GM08714 (cell line): ENCODE measurements around the gene LTBP1.

Experiments used
- H3K4me3 ChIP-seq: fragments of 200-500 bp; sonication (Bioruptor generic); 2 replicates; pipeline ENCODE4 v1.5.1; 2014; ENCODE audit warnings: mild to moderate bottlenecking, low read length, inconsistent platforms
- ZNF274 ChIP-seq: IDR thresholded peaks from 2 replicates; pipeline ENCODE4 v1.6.1; 2012; ENCODE audit warnings: mild to moderate bottlenecking, low read depth, low read length

The LTBP1 gene

GRCh38 chr2:33002863-33003262 lies 56.1 kb downstream of the LTBP1 start:
- no peak for TF ChIP-seq ZNF274
- no peak overlapping the region for H3K4me3 ChIP-seq

- no peak overlapping the region for H3K4me3 ChIP-seq
- TF ChIP-seq ZNF274 = no peak
These were observed 58.3 kb downstream of the LTBP1 start for GRCh38 chr2:33005057-33005456.

GRCh38 chr2:33008716-33009115 lies 62.0 kb downstream of the LTBP1 start:
- no peak for TF ChIP-seq ZNF274
- H3K4me3 ChIP-seq = no peak overlapping the region

- no peak for TF ChIP-seq ZNF274
- no peak overlapping the region for H3K4me3 ChIP-seq
These were observed 62.5 kb downstream of the LTBP1 start for GRCh38 chr2:33009249-33009648.

GRCh38 chr2:33011373-33011772 lies 64.6 kb downstream of the LTBP1 start:
- no peak for TF ChIP-seq ZNF274
- no peak overlapping the region for H3K4me3 ChIP-seq

GRCh38 chr2:33011941-33012340 lies 65.2 kb downstream of the LTBP1 start:
- no peak overlapping the region for H3K4me3 ChIP-seq
- no peak for TF ChIP-seq ZNF274

- H3K4me3 ChIP-seq = no peak overlapping the region
- TF ChIP-seq ZNF274 = no peak
These were observed 66.9 kb downstream of the LTBP1 start for GRCh38 chr2:33013684-33014110.

GRCh38 chr2:33014268-33014667 lies 67.5 kb downstream of the LTBP1 start:
- no peak for TF ChIP-seq ZNF274
- H3K4me3 ChIP-seq = no peak overlapping the region

- TF ChIP-seq ZNF274 = no peak
- H3K4me3 ChIP-seq = no peak overlapping the region
These were observed 68.8 kb downstream of the LTBP1 start for GRCh38 chr2:33015421-33016142.

GRCh38 chr2:33018271-33018670 lies 71.5 kb downstream of the LTBP1 start:
- no peak overlapping the region for H3K4me3 ChIP-seq
- TF ChIP-seq ZNF274 = no peak

- TF ChIP-seq ZNF274 = no peak
- H3K4me3 ChIP-seq = no peak overlapping the region
These were observed 73.0 kb downstream of the LTBP1 start for GRCh38 chr2:33019796-33020195.

GRCh38 chr2:33020883-33021282 lies 74.1 kb downstream of the LTBP1 start:
- no peak overlapping the region for H3K4me3 ChIP-seq
- TF ChIP-seq ZNF274 = no peak

GRCh38 chr2:33021542-33022227 lies 74.9 kb downstream of the LTBP1 start:
- no peak for TF ChIP-seq ZNF274
- H3K4me3 ChIP-seq = no peak overlapping the region

- TF ChIP-seq ZNF274 = no peak
- H3K4me3 ChIP-seq = no peak overlapping the region
These were observed 75.7 kb downstream of the LTBP1 start for GRCh38 chr2:33022395-33022985.

GRCh38 chr2:33022989-33023727 lies 76.4 kb downstream of the LTBP1 start:
- no peak overlapping the region for H3K4me3 ChIP-seq
- TF ChIP-seq ZNF274 = no peak
